ENCODE results near the gene RBPJL. TPM values are rescaled to one million over a fixed set of nuclear protein-coding genes. Genes with fewer than 3 reads are reported as not detected.

Gene RBPJL
- total and polyA plus RNA-seq, 2 of the 13 experiments (the other 11 are each of a cell fraction or from before 2014, with no cell fraction given) = not detected

DNA sequence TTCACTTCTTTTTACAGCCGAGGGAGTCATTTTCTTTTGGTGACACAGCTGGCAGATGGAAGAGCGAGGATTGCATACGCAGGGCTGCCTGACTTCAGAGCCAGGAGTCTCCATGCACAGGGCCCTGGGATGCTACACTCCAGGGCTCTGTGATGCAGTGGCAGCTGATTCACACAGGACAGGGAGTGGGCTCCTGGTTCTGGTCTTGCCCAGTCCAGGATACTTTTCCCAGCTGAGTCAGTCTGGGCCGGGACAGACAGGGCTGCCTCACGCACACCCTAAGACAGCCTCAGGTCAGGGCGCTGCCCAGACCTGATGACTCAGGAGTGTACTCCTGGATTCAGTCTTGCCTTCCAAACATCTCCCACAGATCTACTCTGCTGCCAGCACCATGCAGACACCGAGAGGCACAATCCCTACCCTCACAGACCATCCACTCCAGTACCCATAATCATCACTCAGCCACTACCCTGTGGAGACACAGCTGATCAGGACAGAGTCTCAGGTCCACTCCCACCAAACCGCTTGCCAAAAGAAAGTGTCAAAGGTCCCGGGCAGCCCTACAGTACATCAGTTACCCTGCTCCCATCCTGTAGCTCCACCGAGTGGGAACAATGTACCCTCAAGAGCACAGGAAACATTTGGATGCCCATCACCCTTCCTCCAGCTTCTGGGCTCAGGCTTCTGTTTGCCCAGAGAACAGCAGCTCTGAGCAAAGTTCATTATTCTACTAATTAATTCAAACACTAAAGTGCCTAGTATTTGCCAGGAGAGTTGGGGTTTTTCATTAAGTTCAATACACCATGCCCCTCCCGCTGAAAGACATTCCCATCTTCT lies 30.1 kb downstream of the RBPJL start (continued):
- TF ChIP-seq, protein P1, sequence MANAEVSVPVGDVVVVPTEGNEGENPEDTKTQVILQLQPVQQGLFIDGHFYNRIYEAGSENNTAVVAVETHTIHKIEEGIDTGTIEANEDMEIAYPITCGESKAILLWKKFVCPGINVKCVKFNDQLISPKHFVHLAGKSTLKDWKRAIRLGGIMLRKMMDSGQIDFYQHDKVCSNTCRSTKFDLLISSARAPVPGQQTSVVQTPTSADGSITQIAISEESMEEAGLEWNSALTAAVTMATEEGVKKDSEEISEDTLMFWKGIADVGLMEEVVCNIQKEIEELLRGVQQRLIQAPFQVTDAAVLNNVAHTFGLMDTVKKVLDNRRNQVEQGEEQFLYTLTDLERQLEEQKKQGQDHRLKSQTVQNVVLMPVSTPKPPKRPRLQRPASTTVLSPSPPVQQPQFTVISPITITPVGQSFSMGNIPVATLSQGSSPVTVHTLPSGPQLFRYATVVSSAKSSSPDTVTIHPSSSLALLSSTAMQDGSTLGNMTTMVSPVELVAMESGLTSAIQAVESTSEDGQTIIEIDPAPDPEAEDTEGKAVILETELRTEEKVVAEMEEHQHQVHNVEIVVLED (CRISPR knock-in tag; IDR thresholded peaks at IDR 0.05; ENCODE audit: borderline replicate concordance) = 0 out of 2 replicates have a peak, but pooled peaks have one; percentile 40
- TF ChIP-seq NR2F1 (CRISPR knock-in tag; IDR thresholded peaks at IDR 0.05) (peak in 1 of 2 experiments; percentile 7; a peak in 1 of 4 replicates), ZNF530 (CRISPR knock-in tag; IDR thresholded peaks at IDR 0.05; ENCODE audit: low read depth) (no peak), ZNF780A (CRISPR knock-in tag; IDR thresholded peaks at IDR 0.05) (no peak), ZNF12 (CRISPR knock-in tag; IDR thresholded peaks at IDR 0.05) (no peak), HMG20A (CRISPR knock-in tag; IDR thresholded peaks at IDR 0.05; ENCODE audit: borderline replicate concordance) (0 out of 2 replicates have a peak, but pooled peaks have one; percentile 6), ATF1 (CRISPR knock-in tag; IDR thresholded peaks at IDR 0.05) (no peak), SPEN (CRISPR knock-in tag; IDR thresholded peaks at IDR 0.05; ENCODE audit: low read depth) (no peak), ZNF253 (CRISPR knock-in tag; IDR thresholded peaks at IDR 0.05; ENCODE audit: borderline replicate concordance) (no peak), GPN1 (CRISPR knock-in tag; IDR thresholded peaks at IDR 0.05; ENCODE audit: borderline replicate concordance) (no peak), ZNF768 (CRISPR knock-in tag; IDR thresholded peaks at IDR 0.05) (0 out of 2 replicates have a peak, but pooled peaks have one; percentile 38), POLR2AphosphoS2 (IDR thresholded peaks at IDR 0.05; ENCODE audit: low read depth, low read length) (no peak), ONECUT2 (CRISPR knock-in tag; IDR thresholded peaks at IDR 0.05) (0 out of 2 replicates have a peak, but pooled peaks have one; percentile 20), CC2D1A (CRISPR knock-in tag; IDR thresholded peaks at IDR 0.05) (no peak), SIN3B (IDR thresholded peaks at IDR 0.05; ENCODE audit: low read length) (no peak), ZSCAN20 (CRISPR knock-in tag; IDR thresholded peaks at IDR 0.05; ENCODE audit: borderline replicate concordance) (no peak), ZNF557 (CRISPR knock-in tag; IDR thresholded peaks at IDR 0.05) (no peak), POGZ (CRISPR knock-in tag; IDR thresholded peaks at IDR 0.05) (no peak), ZNF891 (CRISPR knock-in tag; IDR thresholded peaks at IDR 0.05) (no peak)
- TF ChIP-seq, protein P2, sequence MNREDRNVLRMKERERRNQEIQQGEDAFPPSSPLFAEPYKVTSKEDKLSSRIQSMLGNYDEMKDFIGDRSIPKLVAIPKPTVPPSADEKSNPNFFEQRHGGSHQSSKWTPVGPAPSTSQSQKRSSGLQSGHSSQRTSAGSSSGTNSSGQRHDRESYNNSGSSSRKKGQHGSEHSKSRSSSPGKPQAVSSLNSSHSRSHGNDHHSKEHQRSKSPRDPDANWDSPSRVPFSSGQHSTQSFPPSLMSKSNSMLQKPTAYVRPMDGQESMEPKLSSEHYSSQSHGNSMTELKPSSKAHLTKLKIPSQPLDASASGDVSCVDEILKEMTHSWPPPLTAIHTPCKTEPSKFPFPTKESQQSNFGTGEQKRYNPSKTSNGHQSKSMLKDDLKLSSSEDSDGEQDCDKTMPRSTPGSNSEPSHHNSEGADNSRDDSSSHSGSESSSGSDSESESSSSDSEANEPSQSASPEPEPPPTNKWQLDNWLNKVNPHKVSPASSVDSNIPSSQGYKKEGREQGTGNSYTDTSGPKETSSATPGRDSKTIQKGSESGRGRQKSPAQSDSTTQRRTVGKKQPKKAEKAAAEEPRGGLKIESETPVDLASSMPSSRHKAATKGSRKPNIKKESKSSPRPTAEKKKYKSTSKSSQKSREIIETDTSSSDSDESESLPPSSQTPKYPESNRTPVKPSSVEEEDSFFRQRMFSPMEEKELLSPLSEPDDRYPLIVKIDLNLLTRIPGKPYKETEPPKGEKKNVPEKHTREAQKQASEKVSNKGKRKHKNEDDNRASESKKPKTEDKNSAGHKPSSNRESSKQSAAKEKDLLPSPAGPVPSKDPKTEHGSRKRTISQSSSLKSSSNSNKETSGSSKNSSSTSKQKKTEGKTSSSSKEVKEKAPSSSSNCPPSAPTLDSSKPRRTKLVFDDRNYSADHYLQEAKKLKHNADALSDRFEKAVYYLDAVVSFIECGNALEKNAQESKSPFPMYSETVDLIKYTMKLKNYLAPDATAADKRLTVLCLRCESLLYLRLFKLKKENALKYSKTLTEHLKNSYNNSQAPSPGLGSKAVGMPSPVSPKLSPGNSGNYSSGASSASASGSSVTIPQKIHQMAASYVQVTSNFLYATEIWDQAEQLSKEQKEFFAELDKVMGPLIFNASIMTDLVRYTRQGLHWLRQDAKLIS (CRISPR knock-in tag; IDR thresholded peaks at IDR 0.05) = no peak
- TF ChIP-seq, protein P3, sequence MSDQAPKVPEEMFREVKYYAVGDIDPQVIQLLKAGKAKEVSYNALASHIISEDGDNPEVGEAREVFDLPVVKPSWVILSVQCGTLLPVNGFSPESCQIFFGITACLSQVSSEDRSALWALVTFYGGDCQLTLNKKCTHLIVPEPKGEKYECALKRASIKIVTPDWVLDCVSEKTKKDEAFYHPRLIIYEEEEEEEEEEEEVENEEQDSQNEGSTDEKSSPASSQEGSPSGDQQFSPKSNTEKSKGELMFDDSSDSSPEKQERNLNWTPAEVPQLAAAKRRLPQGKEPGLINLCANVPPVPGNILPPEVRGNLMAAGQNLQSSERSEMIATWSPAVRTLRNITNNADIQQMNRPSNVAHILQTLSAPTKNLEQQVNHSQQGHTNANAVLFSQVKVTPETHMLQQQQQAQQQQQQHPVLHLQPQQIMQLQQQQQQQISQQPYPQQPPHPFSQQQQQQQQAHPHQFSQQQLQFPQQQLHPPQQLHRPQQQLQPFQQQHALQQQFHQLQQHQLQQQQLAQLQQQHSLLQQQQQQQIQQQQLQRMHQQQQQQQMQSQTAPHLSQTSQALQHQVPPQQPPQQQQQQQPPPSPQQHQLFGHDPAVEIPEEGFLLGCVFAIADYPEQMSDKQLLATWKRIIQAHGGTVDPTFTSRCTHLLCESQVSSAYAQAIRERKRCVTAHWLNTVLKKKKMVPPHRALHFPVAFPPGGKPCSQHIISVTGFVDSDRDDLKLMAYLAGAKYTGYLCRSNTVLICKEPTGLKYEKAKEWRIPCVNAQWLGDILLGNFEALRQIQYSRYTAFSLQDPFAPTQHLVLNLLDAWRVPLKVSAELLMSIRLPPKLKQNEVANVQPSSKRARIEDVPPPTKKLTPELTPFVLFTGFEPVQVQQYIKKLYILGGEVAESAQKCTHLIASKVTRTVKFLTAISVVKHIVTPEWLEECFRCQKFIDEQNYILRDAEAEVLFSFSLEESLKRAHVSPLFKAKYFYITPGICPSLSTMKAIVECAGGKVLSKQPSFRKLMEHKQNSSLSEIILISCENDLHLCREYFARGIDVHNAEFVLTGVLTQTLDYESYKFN (CRISPR knock-in tag; conservative IDR thresholded peaks at IDR 0.05) = peak; percentile 82

Data from HepG2 (cell line).